NB4 (cell line): ENCODE measurements around the gene AXIN1.

Experiments used
- DNase-seq: peaks from one replicate; pipeline ENCODE4 v3.0.0; 2010; ENCODE audit warnings: low read depth
- H3K4me3 ChIP-seq: one replicate; pipeline ENCODE4 v1.5.1; 2011; ENCODE audit warnings: mild to moderate bottlenecking, low read depth, low read length, moderate library complexity
- MYC ChIP-seq: IDR thresholded peaks from 2 replicates; pipeline ENCODE4 v1.6.1; 2011; ENCODE audit warnings: low read depth, low read length
- POLR2A ChIP-seq: IDR thresholded peaks from 2 replicates; pipeline ENCODE4 v1.6.1; 2011; ENCODE audit warnings: mild to moderate bottlenecking; ENCODE audit not compliant: insufficient read length; ENCODE audit errors: extremely low read depth
- TF ChIP-seq, protein P1 (sequence below): IDR thresholded peaks from one replicate; pipeline ENCODE4 v1.5.1; 2012; ENCODE audit warnings: low read depth, low read length
- TF ChIP-seq, protein P2 (sequence below): IDR thresholded peaks from 2 replicates; pipeline ENCODE4 v1.6.1; 2011; ENCODE audit warnings: low read depth, low read length

AXIN1 gene

DNA sequence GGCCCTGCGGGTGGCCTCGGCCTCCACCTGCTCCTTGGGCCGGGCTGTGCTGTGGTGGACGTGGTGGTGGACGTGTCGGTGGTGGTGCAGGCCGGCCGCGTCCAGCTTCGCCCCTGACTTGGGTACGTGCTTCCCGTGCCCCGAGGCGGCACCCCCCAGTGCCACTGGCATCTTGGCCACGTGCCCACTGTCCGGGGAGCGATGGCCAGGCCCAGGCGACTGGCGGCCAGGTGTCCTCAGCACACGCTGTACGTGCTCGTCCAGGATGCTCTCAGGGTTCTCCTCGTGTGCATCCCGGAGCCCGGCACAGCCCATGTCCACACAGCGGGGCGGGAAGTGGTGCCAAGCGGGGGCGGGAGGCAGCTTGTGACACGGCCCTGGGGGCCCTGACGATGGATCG, 54.7 kb downstream of the AXIN1 start:
- H3K4me3 ChIP-seq, result no peak overlapping the region
- TF ChIP-seq POLR2A, result no peak
- no peak for TF ChIP-seq MYC
- TF ChIP-seq, protein P1, sequence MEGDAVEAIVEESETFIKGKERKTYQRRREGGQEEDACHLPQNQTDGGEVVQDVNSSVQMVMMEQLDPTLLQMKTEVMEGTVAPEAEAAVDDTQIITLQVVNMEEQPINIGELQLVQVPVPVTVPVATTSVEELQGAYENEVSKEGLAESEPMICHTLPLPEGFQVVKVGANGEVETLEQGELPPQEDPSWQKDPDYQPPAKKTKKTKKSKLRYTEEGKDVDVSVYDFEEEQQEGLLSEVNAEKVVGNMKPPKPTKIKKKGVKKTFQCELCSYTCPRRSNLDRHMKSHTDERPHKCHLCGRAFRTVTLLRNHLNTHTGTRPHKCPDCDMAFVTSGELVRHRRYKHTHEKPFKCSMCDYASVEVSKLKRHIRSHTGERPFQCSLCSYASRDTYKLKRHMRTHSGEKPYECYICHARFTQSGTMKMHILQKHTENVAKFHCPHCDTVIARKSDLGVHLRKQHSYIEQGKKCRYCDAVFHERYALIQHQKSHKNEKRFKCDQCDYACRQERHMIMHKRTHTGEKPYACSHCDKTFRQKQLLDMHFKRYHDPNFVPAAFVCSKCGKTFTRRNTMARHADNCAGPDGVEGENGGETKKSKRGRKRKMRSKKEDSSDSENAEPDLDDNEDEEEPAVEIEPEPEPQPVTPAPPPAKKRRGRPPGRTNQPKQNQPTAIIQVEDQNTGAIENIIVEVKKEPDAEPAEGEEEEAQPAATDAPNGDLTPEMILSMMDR, result no peak
- TF ChIP-seq, protein P2, sequence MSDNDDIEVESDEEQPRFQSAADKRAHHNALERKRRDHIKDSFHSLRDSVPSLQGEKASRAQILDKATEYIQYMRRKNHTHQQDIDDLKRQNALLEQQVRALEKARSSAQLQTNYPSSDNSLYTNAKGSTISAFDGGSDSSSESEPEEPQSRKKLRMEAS, result no peak
- DNase-seq, result no peak

DNA sequence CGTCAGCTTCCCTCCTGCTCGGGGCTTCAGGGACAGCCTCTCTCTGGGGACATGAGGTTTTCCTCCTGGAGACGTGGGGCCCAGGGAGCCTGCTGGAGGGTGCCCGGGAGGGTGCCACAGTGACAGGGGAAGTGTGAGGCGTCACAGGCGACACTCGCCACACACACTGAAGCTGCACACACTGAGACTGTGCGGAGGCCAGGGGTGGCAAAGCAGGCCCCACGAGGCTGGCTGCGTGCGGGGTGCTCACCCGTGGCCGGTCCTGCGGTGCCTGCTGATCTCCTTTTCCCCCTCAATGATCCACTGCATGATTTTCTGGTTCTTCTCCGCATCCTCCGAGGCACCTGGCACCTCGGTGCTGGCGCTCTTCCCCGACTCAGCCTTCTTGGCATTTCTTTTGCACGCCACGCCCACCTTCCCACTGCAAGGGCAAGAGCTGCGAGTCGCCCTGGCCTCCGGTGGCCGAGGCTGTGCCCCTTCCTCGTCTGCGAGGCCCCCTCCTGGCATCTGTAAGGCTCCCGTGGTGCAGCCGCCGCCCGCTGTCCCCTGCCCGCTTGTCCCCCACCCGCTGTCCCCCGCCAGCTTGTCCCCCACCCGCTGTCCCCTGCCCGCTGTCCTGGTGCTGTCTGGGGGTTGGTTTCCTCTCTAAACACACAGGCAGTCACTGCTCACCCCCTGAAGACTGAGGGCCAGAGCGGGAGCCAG, 55.6 kb downstream of the AXIN1 start:
- H3K4me3 ChIP-seq, result no peak overlapping the region
- DNase-seq, result peak; percentile 47
- TF ChIP-seq POLR2A (no peak), MYC (no peak)
- TF ChIP-seq, protein P1, result no peak
- TF ChIP-seq, protein P2, result no peak

DNA sequence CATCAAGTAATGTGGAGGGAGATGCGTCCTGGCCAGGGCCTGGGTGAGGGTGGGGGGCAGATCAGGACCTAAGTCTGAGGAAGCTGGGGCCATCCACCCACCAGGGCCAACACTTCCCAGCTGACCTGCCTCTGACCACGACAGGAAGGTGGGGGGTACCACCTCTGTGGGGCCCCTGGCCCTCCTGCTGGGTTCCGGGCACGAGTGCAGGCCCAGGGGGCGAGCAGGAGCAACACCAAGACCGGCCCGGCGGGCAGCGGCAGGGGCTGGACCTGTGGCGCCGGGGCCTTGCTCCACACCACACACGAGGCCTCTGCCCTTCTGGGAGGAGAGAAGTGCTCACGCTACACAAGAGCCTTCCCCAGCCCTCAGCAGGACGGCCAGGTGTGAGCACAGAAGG, 56.2 kb downstream of the AXIN1 start:
- no peak overlapping the region for H3K4me3 ChIP-seq
- TF ChIP-seq MYC (no peak), POLR2A (no peak)
- TF ChIP-seq, protein P1, result no peak
- TF ChIP-seq, protein P2, result no peak
- DNase-seq, result peak; percentile 19

DNA sequence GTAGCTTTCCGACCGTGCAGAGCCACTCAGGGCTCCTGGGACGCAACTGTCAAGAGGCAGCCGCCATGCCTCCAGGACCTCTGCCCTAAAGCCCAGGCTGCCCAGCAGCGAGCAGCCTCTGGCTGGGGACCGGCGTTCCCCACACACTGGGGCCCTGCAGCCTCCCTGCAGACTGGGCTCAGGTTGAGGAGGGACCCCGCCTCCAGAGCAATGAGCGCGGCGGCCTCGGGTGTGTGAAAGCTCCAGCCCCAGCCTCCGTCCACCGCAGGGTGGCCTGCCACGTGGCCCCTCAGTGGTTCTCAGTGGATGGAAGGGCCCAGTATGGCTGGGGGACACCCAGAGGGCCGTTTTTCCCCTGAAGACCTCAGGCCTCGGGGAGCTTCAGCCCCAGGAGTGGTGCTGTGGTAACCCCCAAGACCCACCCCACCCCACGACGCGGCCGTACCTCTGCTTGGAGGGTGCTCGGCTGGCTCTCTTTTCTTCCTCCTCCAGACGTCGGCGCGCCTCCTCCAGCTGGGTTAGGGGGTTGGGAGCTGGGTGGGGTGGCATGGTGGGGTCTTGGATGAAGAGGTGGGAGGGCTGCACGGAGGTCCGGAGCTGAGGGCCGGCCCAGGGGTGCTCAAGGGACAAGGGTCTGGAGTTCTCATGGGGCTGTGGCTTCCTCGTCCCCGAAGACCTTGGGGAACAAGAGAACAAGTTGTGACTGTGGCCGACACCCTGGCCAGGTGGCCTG, 59.3 kb downstream of the AXIN1 start:
- no peak overlapping the region for H3K4me3 ChIP-seq
- TF ChIP-seq MYC (no peak), POLR2A (no peak)
- TF ChIP-seq, protein P1, result no peak
- TF ChIP-seq, protein P2, result no peak
- no peak for DNase-seq

DNA sequence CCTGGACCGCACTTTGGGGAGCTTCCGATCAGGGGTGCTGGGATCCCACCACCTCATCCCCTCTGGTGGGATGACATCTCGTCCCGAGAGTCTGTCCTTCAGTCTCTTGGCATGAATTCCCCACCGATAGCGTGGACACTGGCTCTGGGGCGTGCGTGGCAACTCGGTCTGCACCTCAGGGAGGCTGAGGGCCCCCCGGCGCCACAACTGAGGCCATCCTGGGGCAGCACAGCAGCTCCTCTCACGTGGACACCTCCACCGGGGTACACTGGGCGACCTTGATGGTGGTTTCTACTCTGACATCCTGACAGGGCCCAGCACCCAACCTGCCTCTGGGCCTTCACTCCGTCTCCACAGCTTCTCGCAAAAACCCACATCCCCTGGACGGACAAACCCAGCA, 61.0 kb downstream of the AXIN1 start:
- TF ChIP-seq POLR2A (no peak), MYC (no peak)
- TF ChIP-seq, protein P1, result no peak
- TF ChIP-seq, protein P2, result no peak
- no peak for DNase-seq
- no peak overlapping the region for H3K4me3 ChIP-seq
